GM12878 (cell line): ENCODE results near the gene GRK5.
"Not testable (repeated sequence)": the region's sequence is repeated elsewhere in the genome, so short reads cannot be mapped to it uniquely, and the experiment has no call there.

Experiments used
- EED ChIP-seq: sonication (generic); IDR thresholded peaks from 2 replicates; pipeline ENCODE4 v1.6.1; 2016; ENCODE audit warnings: antibody characterized with exemption, low read depth
- KDM1A ChIP-seq: fragments of 200-600 bp; sonication (generic); IDR thresholded peaks from 2 replicates; pipeline ENCODE4 v1.6.1; 2016; ENCODE audit warnings: borderline replicate concordance
- NFIC ChIP-seq: IDR thresholded peaks from 2 replicates; pipeline ENCODE4 v1.6.1; 2012; ENCODE audit warnings: low read depth, mild to moderate bottlenecking, inconsistent platforms, low read length, moderate library complexity
- POLR2A ChIP-seq: IDR thresholded peaks from 2 replicates; pipeline ENCODE4 v1.6.1; 2011; ENCODE audit warnings: low read depth, mild to moderate bottlenecking, low read length
- SIN3A ChIP-seq: IDR thresholded peaks from 2 replicates; pipeline ENCODE4 v1.6.1; 2012; ENCODE audit warnings: low read depth, low read length, improper control_type of control experiment
- YY1 ChIP-seq: IDR thresholded peaks from 2 replicates; pipeline ENCODE4 v1.6.1; 2011; ENCODE audit warnings: low read depth, mild to moderate bottlenecking, low read length
- ZZZ3 ChIP-seq: IDR thresholded peaks from 2 replicates; pipeline ENCODE4 v1.6.1; 2011; ENCODE audit warnings: low read depth; ENCODE audit not compliant: control insufficient read depth, insufficient read length
- TF ChIP-seq, protein P1 (sequence below): IDR thresholded peaks from 2 replicates; pipeline ENCODE4 v1.6.1; 2011; ENCODE audit warnings: low read depth, mild to moderate bottlenecking, low read length, moderate library complexity, borderline replicate concordance; ENCODE audit errors: extremely low read depth
- TF ChIP-seq, protein P2 (sequence below): IDR thresholded peaks from 2 replicates; pipeline ENCODE4 v1.6.1; 2012; ENCODE audit warnings: low read length, inconsistent platforms
- TF ChIP-seq, protein P3 (sequence below), 3 experiments: IDR thresholded peaks in 2 of 3; conservative IDR thresholded peaks in 1 of 3; 2 replicates each; pipeline ENCODE4 v1.5.1; 2011; ENCODE audit warnings: low read depth in 3 of 3, low read length in 3 of 3, mild to moderate bottlenecking in 3 of 3, control low read depth in 2 of 3, moderate library complexity in 2 of 3, inconsistent platforms in 1 of 3, mixed read lengths in 1 of 3; ENCODE audit not compliant: control insufficient read depth in 2 of 3, insufficient read depth in 1 of 3; ENCODE audit errors: extremely low read depth in 1 of 3
- TF ChIP-seq, protein P4 (sequence below): fragments of 450-650 bp; IDR thresholded peaks from 2 replicates; pipeline ENCODE4 v1.6.1; 2016; ENCODE audit warnings: mild to moderate bottlenecking

DNA sequence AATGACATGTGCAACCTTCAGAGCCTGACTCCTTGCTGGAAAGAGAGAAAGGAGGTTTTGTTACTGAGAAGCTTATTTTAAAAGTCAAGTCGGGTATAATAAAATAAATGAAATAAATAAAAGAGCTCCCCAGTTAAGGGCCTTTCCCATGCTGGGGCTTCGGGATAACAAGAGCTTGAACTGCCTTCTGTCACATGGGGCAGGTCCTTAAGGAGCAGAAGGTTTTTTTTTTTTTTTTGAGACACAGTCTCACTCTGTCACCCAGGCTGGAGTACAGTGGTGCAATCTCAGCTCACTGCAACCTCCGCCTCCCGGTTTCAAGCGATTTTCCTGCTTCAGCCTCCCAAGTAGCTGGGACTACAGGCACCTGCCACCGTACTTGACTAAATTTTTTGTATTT lies 31.6 kb downstream of the GRK5 start:
- TF ChIP-seq EED, SIN3A, YY1, ZZZ3, KDM1A, NFIC, POLR2A: not testable (repeated sequence)
- TF ChIP-seq, protein P1, sequence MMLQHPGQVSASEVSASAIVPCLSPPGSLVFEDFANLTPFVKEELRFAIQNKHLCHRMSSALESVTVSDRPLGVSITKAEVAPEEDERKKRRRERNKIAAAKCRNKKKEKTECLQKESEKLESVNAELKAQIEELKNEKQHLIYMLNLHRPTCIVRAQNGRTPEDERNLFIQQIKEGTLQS = not testable (repeated sequence)
- TF ChIP-seq, protein P2, sequence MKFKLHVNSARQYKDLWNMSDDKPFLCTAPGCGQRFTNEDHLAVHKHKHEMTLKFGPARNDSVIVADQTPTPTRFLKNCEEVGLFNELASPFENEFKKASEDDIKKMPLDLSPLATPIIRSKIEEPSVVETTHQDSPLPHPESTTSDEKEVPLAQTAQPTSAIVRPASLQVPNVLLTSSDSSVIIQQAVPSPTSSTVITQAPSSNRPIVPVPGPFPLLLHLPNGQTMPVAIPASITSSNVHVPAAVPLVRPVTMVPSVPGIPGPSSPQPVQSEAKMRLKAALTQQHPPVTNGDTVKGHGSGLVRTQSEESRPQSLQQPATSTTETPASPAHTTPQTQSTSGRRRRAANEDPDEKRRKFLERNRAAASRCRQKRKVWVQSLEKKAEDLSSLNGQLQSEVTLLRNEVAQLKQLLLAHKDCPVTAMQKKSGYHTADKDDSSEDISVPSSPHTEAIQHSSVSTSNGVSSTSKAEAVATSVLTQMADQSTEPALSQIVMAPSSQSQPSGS = not testable (repeated sequence)
- TF ChIP-seq, protein P3, sequence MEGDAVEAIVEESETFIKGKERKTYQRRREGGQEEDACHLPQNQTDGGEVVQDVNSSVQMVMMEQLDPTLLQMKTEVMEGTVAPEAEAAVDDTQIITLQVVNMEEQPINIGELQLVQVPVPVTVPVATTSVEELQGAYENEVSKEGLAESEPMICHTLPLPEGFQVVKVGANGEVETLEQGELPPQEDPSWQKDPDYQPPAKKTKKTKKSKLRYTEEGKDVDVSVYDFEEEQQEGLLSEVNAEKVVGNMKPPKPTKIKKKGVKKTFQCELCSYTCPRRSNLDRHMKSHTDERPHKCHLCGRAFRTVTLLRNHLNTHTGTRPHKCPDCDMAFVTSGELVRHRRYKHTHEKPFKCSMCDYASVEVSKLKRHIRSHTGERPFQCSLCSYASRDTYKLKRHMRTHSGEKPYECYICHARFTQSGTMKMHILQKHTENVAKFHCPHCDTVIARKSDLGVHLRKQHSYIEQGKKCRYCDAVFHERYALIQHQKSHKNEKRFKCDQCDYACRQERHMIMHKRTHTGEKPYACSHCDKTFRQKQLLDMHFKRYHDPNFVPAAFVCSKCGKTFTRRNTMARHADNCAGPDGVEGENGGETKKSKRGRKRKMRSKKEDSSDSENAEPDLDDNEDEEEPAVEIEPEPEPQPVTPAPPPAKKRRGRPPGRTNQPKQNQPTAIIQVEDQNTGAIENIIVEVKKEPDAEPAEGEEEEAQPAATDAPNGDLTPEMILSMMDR (IDR thresholded peaks at IDR 0.05 in 2 of 3, conservative IDR thresholded peaks at IDR 0.05 in 1 of 3; ENCODE audit: control insufficient read depth in 2 of 3, extremely low read depth in 1 of 3, insufficient read depth in 1 of 3, low read depth in 3 of 3, low read length in 3 of 3) = not testable (repeated sequence)
- TF ChIP-seq, protein P4, sequence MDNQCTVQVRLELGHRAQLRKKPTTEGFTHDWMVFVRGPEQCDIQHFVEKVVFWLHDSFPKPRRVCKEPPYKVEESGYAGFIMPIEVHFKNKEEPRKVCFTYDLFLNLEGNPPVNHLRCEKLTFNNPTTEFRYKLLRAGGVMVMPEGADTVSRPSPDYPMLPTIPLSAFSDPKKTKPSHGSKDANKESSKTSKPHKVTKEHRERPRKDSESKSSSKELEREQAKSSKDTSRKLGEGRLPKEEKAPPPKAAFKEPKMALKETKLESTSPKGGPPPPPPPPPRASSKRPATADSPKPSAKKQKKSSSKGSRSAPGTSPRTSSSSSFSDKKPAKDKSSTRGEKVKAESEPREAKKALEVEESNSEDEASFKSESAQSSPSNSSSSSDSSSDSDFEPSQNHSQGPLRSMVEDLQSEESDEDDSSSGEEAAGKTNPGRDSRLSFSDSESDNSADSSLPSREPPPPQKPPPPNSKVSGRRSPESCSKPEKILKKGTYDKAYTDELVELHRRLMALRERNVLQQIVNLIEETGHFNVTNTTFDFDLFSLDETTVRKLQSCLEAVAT = not testable (repeated sequence)
